Activated CD4-positive, CD25-positive, alpha-beta regulatory T cell treated with anti-CD3 and anti-CD28 coated beads, Interleukin-2, amount 50 U/mL, for 16 hours (primary cell): ENCODE data around the gene LRRIQ3.
"Not testable (repeated sequence)": the region's sequence is repeated elsewhere in the genome, so short reads cannot be mapped to it uniquely, and the experiment has no call there.

Source experiments
- DNase-seq: peaks from one replicate; pipeline ENCODE4 v3.0.0-alpha.2; 2020; ENCODE audit warnings: low read depth, low spot score

LRRIQ3 gene, protein sequence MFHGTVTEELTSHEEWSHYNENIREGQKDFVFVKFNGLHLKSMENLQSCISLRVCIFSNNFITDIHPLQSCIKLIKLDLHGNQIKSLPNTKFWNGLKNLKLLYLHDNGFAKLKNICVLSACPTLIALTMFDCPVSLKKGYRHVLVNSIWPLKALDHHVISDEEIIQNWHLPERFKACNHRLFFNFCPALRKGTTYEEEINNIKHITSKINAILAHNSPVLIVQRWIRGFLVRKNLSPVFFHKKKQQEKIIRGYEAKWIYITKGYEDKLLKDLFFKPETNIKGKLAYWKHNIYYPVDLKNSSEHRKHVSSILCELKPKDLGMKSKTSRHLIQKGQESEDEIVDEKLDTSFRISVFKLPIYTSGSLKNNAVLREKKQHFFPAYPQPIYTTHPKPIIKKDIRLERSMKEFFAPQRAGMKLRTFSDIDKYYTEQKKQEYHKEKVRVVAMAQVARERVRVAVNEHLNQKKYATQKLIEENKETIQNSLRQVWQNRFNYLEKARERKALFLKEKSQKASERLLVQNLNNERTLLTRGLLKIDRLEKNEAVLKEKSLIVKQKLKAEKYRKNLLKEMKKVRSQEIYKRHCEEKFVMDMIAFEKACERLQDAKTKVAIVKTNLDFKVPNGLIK

DNA sequence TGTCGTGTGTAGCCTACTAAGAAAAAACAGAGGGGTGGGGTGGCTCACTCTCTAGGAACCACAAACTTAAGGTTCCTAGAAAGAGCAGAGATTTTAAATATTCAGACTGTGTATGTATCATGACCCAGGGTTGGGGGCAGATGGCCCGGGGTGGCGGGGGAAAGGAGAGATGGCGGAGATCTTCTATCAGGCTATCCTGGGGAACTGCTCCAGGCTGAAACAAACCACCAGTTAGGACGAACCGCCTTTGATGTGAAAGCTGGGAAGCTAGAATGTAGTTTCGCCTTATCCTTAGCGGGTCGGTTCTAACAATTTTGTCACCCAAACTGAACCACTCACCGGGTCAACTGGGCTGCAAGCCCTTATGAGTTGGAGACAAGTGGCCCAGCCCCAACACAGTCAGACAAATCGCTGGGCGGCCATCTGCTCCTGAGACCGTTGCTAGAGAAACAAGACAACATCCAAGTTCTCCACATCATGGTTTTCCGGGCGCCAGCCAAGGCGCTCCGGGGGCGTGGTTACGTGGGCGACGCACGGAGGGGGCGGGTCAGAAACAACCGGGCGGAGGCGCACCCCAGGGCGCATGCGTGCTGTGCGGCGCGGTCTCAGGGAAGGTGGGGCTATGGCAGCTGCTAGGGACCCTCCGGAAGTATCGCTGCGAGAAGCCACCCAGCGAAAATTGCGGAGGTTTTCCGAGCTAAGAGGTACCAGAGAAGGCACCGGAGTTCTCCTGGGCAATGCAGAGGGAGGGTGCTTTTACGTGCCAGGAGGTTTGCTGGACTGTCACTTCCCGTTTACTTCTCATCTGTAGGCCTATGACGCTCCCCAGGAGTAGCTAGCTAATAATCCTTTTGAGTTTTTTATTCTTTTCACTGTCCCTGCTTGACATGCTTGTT is at the start of gene LRRIQ3, which contains the start of gene FPGT:
LRRIQ3 (minus strand) TSS at position 520 of the 896 bp plus-strand sequence. CDS start 14,492 bp downstream, outside the sequence.
FPGT (plus strand) TSS at position 586 of the 896 bp plus-strand sequence; CDS start at position 623, 37 bp downstream.
- DNase-seq = peak; percentile 89

DNA sequence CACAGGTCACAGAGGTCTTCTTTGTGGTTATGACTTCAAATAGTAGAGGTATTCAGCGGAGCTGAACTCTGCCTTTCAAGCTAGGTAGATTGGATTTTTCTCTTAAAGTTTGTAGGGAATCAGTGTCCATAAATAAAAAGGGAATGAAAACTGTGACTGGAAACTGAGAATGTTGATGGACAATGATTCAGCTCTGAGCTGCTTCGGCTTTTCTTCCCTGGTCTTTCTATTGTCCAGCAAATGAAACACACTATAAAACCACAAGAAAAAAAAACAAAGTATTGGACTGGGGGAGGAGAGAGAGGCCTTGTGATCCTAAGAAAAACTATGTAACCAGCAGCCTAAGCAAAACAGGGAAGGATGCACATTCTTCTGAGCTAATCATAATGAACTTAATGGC is 48.3 kb upstream of the LRRIQ3 start:
- DNase-seq = no peak

DNA sequence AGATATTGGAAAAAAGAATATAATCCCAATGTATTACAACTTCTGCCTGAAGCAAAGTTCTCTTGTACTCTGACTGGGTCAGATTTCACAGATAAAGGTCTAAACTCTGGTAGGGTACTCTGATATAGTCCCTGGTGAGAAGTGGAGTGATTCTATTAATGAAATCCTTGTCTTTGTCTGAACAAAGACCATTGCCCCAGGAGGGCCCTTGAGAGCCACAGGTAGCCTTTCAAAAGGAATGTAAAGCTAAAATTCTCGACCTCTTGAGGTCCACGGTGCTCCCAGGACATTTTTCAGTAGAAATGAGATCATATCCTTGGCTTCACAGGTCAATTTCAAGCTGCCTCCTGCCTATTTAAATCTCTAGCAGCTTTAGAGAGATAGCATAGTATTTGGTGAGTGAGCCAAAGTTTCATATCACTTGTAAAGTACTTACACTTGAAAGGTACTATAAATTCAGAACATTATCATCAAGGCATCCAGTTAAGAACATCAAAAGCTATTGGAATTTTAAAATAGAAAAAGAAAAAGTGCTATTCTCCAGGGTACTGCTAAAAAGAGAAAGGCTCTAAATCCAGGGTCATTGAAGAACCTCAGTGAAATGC is 47.3 kb upstream of the LRRIQ3 start:
- no peak for DNase-seq

DNA sequence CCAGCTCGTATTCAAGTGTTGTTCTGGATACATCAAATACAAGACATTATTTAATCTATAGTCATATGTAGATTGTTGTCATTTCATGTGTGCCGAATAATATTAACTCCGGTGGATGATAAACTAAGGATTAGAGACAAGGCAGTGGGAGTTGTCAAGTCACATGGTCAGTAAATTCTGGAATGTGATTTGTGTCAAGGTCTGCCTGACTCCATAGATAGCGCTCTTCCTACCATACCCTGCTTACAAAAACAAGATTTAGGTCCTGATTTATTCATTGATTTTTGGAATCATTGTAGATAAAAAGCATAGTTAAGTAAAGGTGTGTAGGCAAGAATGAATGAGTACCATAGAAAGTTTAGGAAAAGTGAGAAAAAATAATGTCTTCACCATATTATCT is 39.8 kb upstream of the LRRIQ3 start:
- no peak for DNase-seq

DNA sequence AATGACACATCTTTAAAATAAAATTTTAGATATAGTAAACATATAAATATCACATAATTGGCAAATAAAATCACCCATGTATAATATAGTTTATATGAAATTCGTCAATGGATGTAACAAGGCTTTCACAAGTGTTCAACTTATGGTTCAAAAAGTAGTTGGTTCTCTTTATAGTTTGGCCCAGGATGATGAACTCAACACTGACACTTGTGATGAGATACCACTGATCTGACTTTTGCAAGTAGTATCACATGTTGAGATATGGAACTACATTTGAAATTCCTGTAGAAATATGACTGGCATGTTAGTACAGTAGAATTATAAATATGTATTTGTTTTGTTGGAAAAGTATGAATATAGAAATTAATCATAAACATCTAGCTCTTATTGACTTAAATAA is 39.1 kb upstream of the LRRIQ3 start:
- no peak for DNase-seq

DNA sequence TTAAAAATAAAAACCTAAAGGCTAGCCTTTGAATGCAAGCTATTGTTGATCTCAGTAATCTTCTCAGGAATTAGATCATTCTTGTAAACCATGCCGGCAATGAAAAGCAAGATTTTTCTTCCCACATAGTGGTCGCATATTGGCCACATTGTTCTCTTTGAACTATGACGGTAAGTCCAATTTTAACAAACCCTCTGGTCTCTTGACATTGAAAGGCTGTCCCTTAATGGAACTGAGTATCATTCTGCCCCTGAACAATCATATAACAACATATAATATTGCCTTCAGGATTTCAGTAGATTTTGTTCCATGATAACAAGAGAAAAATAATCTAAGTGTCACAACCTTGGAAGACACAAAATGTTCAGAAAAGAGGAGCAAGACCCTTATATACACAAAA is 38.5 kb upstream of the LRRIQ3 start:
- no peak for DNase-seq

DNA sequence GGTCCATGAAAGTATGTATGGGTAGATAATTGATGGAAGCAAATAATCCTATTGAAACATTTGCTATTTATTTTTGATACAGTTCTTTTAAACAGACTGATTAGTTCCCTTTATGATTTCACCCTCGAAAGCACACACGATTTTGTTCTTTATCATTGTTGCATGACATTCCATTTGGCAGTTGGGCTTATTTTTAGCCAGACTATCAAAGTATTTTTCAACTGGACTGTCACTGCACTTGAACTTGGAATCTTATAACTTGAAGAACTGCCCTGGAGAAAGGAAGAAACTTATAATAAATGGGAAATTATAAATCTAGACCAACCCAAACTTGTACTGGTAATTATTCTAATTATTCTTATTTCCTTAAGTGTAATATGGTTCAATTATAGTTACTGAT is 37.2 kb upstream of the LRRIQ3 start, which contains the start of gene TNNI3K:
TNNI3K (plus strand) TSS at position 235 of the 400 bp plus-strand sequence; CDS start at position 300, 65 bp downstream.
- no peak for DNase-seq

DNA sequence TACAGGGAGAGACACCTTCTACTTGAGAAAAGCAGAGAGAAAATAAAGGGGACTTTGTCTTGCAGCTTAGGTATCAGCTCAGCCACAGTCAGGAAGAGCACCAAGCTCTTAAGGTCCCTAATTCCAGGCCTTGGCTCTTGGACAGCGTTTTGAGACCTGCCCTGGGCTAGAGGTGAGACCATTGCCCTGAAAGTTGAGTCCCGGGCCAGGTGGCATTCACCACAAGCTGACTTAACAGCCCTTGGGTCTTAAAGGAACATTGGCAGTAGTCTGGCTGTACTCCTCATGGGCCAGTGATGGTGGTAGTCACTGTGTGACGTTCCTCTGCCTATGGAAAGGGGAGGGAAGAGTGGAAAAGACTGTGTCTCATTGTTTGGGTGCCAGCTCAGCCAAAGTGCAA is 25.5 kb upstream of the LRRIQ3 start:
- DNase-seq = no peak

DNA sequence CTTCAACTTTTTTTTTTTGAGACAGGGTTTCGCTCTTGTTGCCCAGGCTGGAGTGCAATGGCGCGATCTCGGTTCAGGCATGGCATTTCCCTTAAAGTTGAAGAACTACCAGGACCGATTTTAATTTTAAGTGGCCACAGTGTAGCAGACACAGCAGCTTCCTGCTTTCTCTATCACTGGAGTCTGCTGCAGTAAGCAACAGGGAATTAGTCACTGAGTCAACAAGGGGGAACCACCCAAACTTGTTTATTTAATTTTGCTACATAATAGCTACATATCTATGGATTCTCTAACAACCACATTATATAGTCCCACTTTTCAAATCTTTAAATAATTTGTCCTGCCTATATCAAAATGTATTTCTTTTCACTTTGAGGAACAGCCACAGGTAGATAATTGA is 24.7 kb upstream of the LRRIQ3 start:
- DNase-seq = no peak

DNA sequence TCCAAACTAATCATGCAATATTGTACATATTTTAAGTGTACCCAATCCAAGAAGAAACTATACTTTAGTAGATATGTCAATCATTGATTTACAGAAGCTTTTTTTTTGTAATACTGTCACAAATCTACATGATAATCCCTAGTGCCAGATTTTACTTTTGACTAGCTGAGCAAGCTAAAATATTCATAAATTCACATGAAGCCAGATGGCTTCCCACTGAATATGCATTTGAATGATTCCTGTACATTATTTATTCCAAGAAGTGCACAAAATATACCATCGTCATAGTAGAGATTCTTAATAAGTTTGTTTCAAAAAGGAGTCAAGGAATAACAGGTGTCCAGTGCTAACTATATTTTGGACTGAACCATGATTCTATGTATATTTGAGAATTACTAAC is 17.3 kb upstream of the LRRIQ3 start:
- DNase-seq = no peak

DNA sequence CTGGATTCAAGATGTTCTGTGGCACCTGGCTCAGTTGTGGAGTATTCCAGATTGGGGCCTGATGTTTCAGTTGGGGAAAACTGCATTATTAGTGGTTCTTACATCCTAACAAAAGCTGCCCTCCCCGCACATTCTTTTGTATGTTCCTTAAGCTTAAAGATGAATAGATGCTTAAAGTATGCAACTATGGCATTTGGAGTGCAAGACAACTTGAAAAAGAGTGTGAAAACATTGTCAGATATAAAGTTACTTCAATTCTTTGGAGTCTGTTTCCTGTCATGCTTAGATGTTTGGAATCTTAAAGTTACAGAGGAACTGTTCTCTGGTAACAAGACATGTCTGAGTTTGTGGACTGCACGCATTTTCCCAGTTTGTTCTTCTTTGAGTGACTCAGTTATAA is 7.3 kb upstream of the LRRIQ3 start:
- DNase-seq = no peak

DNA sequence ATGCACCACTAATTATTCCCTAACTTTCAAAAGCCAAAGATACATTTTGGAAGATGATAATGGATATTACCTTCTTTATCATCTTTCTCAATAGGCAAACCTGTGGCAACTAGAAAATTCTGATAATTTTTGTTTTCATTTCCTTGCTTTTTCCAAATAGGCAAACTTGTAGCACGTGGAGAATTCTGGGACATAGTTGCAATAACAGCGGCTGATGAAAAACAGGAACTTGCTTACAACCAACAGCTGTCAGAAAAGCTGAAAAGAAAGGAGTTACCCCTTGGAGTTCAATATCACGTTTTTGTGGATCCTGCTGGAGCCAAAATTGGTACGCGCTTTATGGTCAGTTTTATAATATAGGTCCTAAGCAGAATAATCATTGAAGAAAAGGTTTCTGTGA is 1.5 kb upstream of the LRRIQ3 start:
- no peak for DNase-seq

DNA sequence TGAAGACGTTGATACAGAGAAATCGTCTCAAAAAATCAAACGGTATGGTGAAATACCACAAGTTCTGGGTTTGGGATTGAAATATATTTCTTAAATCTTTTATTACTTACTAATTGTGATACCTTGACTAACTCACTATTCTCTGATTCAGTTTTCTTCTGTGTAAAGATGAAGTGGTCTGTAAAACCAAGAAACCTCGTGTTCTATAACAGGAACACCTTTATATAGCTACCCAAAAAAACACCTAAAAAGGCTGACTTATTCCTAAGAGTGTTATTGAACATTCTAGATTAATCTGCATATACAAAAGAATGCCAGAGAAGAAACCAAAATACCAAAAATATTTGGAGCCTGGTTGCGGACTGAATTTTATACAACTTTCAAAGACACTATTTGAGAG is 721 bp downstream of the LRRIQ3 start:
- no peak for DNase-seq

DNA sequence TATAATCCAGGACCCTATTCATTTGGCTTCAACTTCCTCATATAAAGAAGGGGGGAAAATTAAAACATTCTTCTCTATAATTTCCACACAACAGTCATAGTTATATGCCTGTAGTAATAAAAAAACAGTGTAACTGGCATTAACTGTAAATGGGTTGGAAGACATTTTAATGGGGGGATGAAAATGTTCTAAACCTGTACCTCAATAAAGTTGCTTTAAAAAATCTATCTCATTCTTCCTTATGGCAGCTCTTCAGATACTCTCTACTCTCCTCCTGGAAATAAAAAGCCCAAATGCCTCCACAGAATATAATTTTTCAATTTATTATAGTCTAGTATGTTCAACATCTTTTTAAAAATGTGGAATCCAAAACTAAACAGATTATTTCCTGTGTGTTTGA is 2.6 kb downstream of the LRRIQ3 start:
- DNase-seq = no peak

DNA sequence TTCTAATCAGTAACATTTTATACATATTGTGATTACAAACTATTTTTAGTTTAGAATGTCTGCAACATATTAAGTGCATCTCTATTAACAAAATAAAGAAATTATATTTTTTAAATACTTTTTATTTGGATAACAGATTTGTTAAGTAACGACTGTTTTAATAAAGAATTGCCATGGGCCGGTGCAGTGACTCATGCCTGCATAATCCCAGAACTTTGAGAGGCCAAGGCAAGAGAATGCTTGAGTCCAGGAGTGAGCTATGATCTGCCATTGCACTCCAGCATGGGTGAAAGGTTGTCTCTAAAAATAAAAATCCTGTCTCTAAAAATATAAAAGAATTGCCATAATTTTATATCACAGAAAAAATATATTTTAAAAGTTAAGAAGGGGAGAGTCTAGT is 4.1 kb downstream of the LRRIQ3 start:
- no peak for DNase-seq

DNA sequence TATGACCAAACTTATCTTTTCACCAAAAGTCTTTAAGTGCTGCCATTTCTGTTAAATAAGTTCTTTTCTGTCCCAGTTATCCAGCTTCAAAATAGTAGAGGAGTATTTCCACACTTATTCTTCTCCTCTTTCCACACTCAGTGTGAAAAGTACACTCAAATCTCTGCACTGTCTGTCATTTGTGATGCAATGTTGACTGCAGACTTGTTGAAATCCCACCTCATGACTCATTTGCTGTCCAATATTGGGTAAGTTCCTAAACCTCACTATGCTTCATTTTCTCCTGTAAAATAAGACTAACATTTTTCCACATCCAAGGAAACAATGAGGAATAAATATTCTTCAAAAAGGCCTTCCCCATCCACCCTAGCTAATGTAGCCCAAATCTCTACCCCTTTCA is 17.5 kb downstream of the LRRIQ3 start:
- no peak for DNase-seq

DNA sequence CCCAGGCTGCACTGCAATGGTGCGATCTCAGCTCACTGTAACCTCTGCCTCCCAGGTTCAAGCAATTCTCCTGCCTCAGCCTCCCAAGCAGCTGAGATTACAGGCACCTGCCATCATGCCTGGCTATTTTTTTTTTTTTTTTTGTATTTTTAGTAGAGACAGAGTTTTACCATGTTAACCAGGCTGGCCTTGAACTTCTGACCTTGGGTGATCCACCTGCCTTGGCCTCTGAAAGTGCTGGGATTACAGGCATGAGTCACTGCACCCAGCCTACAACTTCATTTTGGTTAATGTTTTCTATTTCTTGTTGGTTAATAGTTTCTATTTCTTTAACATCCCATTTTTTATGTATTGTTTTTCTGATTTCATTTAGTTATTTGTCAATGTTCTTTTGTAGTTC is 23.6 kb downstream of the LRRIQ3 start:
- DNase-seq = not testable (repeated sequence)

DNA sequence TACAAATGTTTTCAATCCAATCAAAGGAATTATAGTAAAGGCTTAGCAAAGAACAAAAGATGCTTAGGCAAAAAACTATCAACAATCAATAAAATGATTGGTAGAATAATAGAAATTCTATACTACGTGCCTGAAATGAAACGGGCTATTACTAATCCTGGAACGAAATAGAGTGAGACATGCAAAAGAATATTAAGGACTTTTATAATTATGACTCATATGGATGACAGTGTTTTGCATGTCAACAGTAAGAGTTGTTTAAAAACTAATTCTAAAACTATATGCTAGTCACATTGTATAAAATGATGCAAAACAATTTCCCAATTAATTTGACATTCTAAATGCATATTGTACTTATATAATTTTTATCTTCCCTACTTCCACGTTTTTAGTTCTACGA is 35.6 kb downstream of the LRRIQ3 start:
- no peak for DNase-seq

DNA sequence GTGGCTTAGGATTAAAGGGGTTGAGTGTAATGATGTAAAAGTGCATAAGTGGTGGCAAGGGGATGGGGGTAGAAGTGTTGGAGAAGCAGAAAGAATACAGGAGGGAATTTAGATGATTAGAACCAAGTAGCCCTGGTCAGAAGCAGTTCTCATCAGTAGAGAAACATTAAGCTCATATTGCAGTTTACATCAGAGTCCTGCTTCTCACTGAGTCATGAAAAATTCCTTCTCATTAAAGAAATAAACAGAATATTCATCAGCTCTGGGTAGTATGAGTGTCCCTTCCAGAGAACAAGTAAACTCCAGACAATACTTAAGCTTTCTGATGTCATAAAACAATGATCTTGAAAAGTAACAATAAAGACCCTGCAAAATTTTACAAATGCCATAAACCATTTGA is 36.5 kb downstream of the LRRIQ3 start:
- DNase-seq = no peak

DNA sequence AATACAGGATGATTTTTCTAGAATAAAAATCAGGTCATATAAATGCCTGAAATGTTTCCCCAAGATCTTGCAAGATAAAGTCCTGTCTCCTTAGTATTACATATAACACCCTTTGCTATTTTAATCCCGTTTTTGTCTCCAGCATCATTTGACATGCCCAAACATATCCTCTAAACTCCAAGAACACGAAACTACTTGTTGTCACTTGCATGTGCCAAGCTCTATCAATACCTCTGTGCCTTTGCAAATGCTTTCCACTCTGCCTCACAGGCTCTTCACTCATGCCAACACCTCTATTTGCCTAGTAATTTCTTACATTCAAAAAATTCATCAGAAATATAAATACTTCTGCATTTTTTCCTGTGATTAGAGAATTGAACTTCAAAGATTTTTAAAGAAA is 37.9 kb downstream of the LRRIQ3 start:
- no peak for DNase-seq

DNA sequence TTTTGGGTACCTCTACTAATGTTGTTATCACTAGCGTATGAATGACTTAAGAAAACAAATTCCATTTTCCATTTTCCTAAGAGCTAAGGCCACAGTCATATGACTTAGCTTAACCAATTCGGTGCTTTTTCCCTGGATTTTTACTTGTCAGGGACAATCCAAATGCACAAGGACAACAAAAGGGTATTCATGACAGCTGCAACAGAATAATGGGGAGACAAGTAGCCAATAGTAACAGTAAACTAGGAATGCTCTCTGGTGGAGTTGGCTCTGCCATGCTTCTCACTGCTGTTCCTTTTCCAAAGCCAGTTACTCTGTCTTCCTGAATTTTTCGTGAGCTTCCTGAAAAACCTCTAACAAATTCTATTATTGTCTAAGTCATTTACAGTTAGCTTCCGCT is 52.9 kb downstream of the LRRIQ3 start:
- DNase-seq = no peak

DNA sequence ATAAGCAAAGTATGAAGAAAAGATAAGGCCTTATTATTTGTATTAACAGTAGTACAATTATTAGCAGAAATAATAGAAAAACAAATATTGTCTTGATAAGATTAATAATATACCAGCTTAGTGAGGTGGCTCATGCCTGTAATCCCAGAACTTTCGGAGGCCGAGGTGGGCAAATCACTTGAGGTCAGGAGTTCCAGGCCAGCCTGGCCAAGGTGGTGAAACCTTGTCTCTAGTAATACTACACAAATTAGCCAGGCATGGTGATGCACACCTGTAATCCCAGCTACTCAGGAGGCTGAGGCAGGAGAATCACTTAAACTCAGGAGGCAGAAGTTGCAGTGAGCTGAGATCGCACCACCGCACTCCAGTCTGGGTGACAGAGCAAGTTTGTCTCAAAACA is 80.6 kb downstream of the LRRIQ3 start:
- not testable (repeated sequence) for DNase-seq
